SK-N-MC (cell line): Measurements from ENCODE around the gene MMP27.

Source experiments
- DNase-seq: peaks from one replicate; pipeline ENCODE4 v3.0.0-alpha.2; 2011; ENCODE audit warnings: low read depth, low spot score
- H3K27ac ChIP-seq: fragments of 200-600 bp; sonication (generic); 2 replicates; pipeline ENCODE4 v1.5.1; 2016; ENCODE audit warnings: mixed run types
- H3K36me3 ChIP-seq: fragments of 200-600 bp; sonication (generic); 2 replicates; pipeline ENCODE4 v1.6.1; 2017; ENCODE audit warnings: antibody characterized with exemption, low read length, mixed read lengths; ENCODE audit not compliant: insufficient read depth
- H3K4me3 ChIP-seq: fragments of 200-600 bp; sonication (generic); 2 replicates; pipeline ENCODE4 v1.5.1; 2016
- H3K9ac ChIP-seq: fragments of 200-600 bp; sonication (generic); 2 replicates; pipeline ENCODE4 v1.8.0; 2017; ENCODE audit warnings: mixed run types, mixed read lengths; ENCODE audit not compliant: insufficient read length
- H3K9me3 ChIP-seq: fragments of 200-600 bp; sonication (generic); 2 replicates; pipeline ENCODE4 v1.6.1; 2017; ENCODE audit warnings: low read depth, mild to moderate bottlenecking, antibody characterized with exemption, low read length, moderate library complexity, mixed read lengths
- EZH2 ChIP-seq: fragments of 200-600 bp; sonication (generic); IDR thresholded peaks from one replicate; pipeline ENCODE4 v1.6.1; 2017; ENCODE audit warnings: antibody characterized with exemption
- FOXP2 ChIP-seq: optimal IDR thresholded peaks from 2 replicates; pipeline ENCODE3; 2011; ENCODE audit warnings: mild to moderate bottlenecking, moderate library complexity; ENCODE audit not compliant: insufficient read depth; ENCODE audit errors: extremely low read length, control extremely low read depth
- POLR2AphosphoS5 ChIP-seq: IDR thresholded peaks from 2 replicates; pipeline ENCODE4 v1.6.1; 2012; ENCODE audit warnings: mild to moderate bottlenecking, low read depth, low read length, borderline replicate concordance

The MMP27 gene

DNA sequence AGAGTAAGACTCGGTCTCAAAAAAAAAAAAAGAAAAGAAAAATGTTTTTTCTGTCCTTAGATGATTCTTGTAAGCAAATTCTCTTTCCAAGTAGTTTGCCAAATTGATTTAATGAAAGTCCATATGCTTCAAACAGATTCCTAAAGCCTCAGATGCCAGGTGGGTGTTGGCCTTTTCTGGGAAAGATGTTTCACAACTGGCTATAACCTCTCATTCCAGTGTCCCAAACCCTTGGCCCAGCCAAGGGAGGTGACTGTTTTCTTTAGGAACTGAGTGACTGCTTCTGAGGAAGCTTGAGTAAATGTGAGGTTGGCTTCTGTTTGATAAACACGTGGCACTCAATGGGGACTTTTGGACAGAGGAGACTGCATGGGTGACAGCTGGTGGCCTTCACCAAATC lies 27.5 kb downstream of the MMP27 start:
- Histone ChIP-seq H3K4me3 (no peak overlapping the region), H3K36me3 (no peaks in the 10 kb centered on the region), H3K9ac (no peak overlapping the region), H3K27ac (no peak overlapping the region), H3K9me3 (no peaks in the 10 kb centered on the region)
- TF ChIP-seq POLR2AphosphoS5 (no peak), FOXP2 (no peak), EZH2 (no peak)
- no peak for DNase-seq

DNA sequence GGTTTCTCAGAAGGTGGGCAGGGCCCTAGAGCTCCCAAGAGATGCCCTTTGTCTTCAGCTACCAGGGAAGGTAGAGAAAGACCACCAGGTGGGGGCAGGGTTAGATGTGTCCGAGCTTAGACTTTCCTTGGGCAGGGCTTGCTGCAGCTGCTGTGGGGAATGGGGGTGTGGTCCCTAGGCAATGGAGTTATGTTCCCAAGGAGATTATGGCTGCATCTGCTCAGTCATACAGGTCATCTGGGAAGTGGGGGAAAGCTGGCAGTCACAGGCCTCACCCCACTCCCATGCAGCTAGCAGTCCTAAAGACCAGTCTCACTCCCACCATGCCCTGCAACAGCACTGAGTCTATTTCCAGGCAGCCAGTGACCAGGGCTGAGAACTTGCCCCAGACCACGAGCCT lies 29.5 kb downstream of the MMP27 start:
- H3K36me3 ChIP-seq, result no peaks in the 10 kb centered on the region
- H3K9ac ChIP-seq, result no peak overlapping the region
- H3K4me3 ChIP-seq, result no peak overlapping the region
- H3K9me3 ChIP-seq, result no peaks in the 10 kb centered on the region
- H3K27ac ChIP-seq, result no peak overlapping the region
- TF ChIP-seq POLR2AphosphoS5 (no peak), FOXP2 (no peak), EZH2 (no peak)
- no peak for DNase-seq

DNA sequence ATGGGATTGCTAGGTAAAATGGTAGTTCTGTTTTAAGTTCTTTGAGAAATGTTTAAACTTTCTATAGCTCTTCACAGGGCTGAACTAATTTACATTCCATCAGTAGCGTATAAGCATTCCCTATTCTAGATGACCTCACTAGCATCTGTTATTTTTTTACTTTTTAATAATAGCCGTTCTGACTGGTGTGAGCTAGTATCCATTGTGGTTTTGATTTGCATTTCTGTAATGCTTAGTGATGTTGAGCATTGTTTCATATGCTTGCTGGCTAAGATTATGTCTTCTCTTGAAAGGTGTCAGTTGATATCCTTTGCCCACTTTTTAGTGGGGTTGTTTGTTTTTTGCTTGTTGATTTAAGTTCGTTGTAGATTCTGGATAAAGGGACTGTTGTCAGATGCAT lies 35.9 kb downstream of the MMP27 start:
- no peaks in the 10 kb centered on the region for H3K36me3 ChIP-seq
- no peak overlapping the region for H3K4me3 ChIP-seq
- no peak overlapping the region for H3K27ac ChIP-seq
- H3K9ac ChIP-seq, result no peak overlapping the region
- no peaks in the 10 kb centered on the region for H3K9me3 ChIP-seq
- no peak for DNase-seq
- TF ChIP-seq FOXP2 (no peak), EZH2 (no peak), POLR2AphosphoS5 (no peak)

DNA sequence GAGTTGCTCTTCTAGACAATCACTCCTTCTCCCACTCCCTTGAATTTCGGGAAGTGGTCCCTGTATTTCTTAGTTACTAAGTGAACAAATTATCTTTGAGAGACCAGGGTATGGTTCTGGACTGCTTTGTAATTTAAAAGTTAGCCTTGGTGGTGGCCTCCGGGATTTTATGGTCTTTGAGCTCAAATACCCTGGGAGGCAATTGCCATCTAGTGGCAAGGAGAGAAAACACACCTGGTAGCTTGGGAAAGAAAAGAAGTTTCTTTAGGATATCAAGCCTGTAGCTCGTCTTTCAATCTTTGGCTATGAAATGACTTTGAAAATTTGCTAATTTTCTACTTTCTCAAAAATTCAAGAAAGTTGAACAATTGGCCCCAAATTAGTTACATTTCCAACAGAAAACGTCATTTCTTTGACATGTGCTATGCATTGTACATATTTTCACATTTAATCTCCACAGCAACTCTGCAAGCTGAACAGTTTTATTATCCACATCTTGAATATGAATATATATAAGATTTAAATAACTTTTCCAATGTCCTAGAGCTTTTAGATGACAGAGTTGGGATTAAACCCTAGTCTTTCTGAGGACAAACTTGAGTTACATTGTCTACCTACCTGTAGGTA lies 39.1 kb downstream of the MMP27 start:
- Histone ChIP-seq H3K36me3 (no peaks in the 10 kb centered on the region), H3K4me3 (no peak overlapping the region), H3K27ac (no peak overlapping the region), H3K9ac (no peak overlapping the region), H3K9me3 (no peaks in the 10 kb centered on the region)
- DNase-seq, result no peak
- no peak for TF ChIP-seq FOXP2
- TF ChIP-seq POLR2AphosphoS5, result no peak
- TF ChIP-seq EZH2, result no peak

DNA sequence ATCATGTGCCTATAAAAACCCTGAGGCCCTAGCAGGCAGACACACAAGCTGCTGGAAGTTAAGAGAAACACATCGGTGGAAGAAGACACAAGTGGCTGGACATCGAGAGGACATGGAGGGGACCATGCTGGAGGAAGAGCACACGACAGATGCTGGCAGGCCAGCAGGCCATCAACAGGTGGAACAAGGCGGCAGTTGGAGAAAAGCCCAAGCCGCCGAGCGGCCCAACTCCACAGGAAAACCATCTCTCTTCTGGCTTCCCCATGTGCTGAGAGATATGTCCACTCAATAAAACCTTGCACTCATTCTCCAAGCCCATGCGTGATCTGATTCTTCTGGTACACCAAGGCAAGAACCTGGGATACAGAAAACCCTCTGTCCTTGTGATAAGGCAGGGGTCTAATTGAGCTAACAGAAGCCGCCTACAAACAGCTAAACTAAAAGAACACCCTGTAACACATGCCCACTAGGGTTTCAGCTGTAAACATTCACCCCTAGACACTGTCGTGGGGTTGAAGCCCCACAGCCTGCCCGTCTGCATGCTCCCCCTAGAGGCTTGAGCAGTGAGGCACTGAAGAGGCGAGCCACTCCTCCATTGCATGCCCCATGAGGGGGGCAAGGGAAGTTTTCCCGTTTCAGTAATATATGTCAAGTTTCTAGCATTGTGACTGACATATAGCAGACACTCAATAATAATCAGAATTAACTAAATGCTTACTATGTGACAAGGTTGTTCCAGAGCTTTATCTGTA lies 41.4 kb downstream of the MMP27 start:
- no peaks in the 10 kb centered on the region for H3K9me3 ChIP-seq
- H3K4me3 ChIP-seq, result no peak overlapping the region
- H3K27ac ChIP-seq, result no peak overlapping the region
- no peak for DNase-seq
- TF ChIP-seq FOXP2 (no peak), POLR2AphosphoS5 (no peak), EZH2 (no peak)
- no peaks in the 10 kb centered on the region for H3K36me3 ChIP-seq
- H3K9ac ChIP-seq, result no peak overlapping the region

DNA sequence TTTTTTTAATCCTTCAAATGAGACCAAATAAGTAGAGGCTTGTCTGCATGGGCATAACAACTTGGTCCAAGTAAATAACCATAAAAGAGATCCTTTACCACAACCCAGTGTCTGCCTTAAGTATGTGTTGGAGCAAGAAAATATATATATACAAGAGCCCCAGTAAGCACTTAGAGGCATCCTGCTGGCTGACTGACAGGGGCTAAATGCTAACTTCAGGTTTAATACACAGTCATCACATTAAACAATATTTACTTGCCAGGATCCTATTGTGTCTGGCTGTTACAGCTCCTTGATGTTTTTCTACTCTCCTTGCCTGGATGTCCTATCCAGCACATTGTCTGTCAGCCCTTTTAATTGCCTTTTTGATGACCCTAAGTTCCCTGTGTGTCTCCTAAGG lies 43.0 kb downstream of the MMP27 start:
- DNase-seq, result no peak
- H3K9ac ChIP-seq, result no peak overlapping the region
- no peaks in the 10 kb centered on the region for H3K36me3 ChIP-seq
- TF ChIP-seq POLR2AphosphoS5, result no peak
- TF ChIP-seq EZH2, result no peak
- TF ChIP-seq FOXP2, result no peak
- no peak overlapping the region for H3K27ac ChIP-seq
- no peaks in the 10 kb centered on the region for H3K9me3 ChIP-seq
- no peak overlapping the region for H3K4me3 ChIP-seq

DNA sequence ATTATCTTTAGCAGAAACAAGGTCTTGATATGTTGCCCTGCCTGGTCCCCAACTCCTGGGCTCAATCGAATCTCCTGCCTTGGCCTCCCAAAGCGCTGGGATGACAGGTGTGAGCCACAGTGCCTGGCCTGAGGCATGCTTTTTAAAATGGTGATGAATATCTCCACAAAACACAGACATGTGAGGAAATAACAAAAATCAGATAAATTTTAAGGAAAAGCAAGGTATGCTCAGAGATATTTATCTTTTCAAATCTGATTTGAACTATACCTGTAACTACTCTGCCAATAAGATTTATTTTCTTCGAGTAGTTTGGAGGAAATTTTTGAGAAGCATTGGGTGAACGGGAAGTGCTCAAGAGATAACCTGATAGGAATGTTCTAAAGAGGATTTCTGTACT lies 44.5 kb downstream of the MMP27 start:
- H3K4me3 ChIP-seq, result no peak overlapping the region
- no peak for DNase-seq
- H3K9me3 ChIP-seq, result no peaks in the 10 kb centered on the region
- TF ChIP-seq FOXP2, result no peak
- H3K27ac ChIP-seq, result no peak overlapping the region
- H3K9ac ChIP-seq, result no peak overlapping the region
- H3K36me3 ChIP-seq, result no peaks in the 10 kb centered on the region

DNA sequence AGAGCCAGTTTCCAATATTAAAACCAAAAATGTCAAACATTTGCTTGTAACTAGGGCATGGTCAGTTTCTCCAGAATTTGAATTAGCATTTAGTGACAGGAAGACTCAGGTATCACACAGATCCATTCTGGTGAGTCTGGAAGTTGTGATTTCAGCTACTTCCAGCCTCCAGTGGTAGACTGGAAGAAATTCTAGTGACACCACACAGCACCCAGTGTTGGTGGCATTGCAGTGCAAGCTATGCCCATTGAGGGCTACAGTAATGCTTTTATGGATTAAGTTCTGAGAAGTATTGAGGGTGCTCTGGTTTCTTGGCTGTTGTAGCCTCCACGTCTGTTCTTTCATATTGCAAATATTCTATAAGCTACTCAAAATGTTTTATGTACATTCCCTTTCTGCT lies 49.0 kb downstream of the MMP27 start:
- Histone ChIP-seq H3K4me3 (no peak overlapping the region), H3K27ac (no peak overlapping the region), H3K36me3 (no peaks in the 10 kb centered on the region), H3K9ac (no peak overlapping the region), H3K9me3 (no peaks in the 10 kb centered on the region)
- DNase-seq, result no peak
- no peak for TF ChIP-seq EZH2
- no peak for TF ChIP-seq FOXP2
- TF ChIP-seq POLR2AphosphoS5, result no peak

DNA sequence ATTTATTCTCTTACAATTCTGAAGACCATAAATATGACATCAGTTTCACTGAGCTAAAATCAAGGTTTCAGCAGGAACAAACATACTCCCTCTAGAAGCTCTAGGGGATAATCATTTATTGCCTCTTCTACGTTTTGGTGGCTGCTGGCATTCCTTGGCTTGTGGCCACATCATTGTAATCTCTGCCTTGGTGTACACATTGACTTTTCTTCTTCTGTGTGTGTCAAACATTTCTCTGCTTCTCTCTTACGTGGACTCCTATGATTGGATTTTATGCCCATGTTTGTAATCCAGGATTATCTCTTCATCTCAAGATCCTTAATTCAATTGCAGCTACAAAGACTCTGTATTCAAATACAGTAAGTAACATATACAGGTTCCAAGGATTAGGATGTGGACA lies 50.0 kb downstream of the MMP27 start:
- Histone ChIP-seq H3K36me3 (no peaks in the 10 kb centered on the region), H3K9me3 (no peaks in the 10 kb centered on the region), H3K27ac (no peak overlapping the region), H3K9ac (no peak overlapping the region), H3K4me3 (no peak overlapping the region)
- no peak for TF ChIP-seq FOXP2
- no peak for DNase-seq

DNA sequence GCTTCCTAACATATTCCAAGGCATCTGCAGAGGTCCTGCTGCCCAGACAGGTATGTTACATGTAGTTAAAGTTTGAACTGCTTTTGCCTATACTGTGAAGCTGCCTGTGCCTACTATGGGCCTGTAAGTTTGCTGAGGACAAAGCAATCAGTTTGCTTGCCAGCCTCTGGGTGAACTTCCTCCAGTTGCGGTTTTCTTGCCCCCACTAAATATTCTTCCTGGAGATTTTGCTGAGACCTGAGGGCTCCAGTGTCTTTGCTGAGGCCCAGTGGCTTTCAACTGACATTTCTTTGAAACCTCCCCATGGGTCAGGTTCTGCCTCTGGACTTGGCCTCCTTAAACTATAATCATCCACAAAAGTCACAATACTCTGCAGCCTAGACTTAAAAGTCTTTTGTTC lies 50.8 kb downstream of the MMP27 start:
- H3K27ac ChIP-seq, result no peak overlapping the region
- no peak for DNase-seq
- H3K9me3 ChIP-seq, result no peaks in the 10 kb centered on the region
- H3K9ac ChIP-seq, result no peak overlapping the region
- no peak overlapping the region for H3K4me3 ChIP-seq
- no peaks in the 10 kb centered on the region for H3K36me3 ChIP-seq
- TF ChIP-seq POLR2AphosphoS5, result no peak
- no peak for TF ChIP-seq FOXP2
- no peak for TF ChIP-seq EZH2
